GM21723 (cell line): ENCODE data around the gene STIM1.
"Not testable (repeated sequence)": the region's sequence is repeated elsewhere in the genome, so short reads cannot be mapped to it uniquely, and the experiment has no call there.

Experiments used
- ATAC-seq: cut with Tn5 transposase; IDR thresholded peaks from one replicate; pipeline ENCODE4 v1.9.1; 2021; ENCODE audit warnings: mild to moderate bottlenecking, moderate library complexity; ENCODE audit not compliant: unreplicated experiment

Gene STIM1

GRCh38 chr11:4016602-4017001 is 161.1 kb downstream of the STIM1 start:
- not testable (repeated sequence) for ATAC-seq

- ATAC-seq: no peak
Observed at GRCh38 chr11:4017129-4017528, 161.7 kb downstream of the STIM1 start.

GRCh38 chr11:4018641-4019040 is 163.2 kb downstream of the STIM1 start:
- no peak for ATAC-seq

- ATAC-seq: no peak
Observed at GRCh38 chr11:4019891-4020290, 164.4 kb downstream of the STIM1 start.

- no peak for ATAC-seq
Observed at GRCh38 chr11:4022669-4023068, 167.2 kb downstream of the STIM1 start.

- no peak for ATAC-seq
Observed at GRCh38 chr11:4025248-4025966, 169.9 kb downstream of the STIM1 start.

GRCh38 chr11:4025967-4026324 is 170.5 kb downstream of the STIM1 start:
- no peak for ATAC-seq

GRCh38 chr11:4026389-4026788 is 170.9 kb downstream of the STIM1 start:
- no peak for ATAC-seq

- ATAC-seq: no peak
Observed at GRCh38 chr11:4027746-4028145, 172.3 kb downstream of the STIM1 start.

- no peak for ATAC-seq
Observed at GRCh38 chr11:4030197-4030596, 174.7 kb downstream of the STIM1 start.

- no peak for ATAC-seq
Observed at GRCh38 chr11:4032097-4032496, 176.6 kb downstream of the STIM1 start.

GRCh38 chr11:4035985-4036384 is 180.5 kb downstream of the STIM1 start:
- ATAC-seq: no peak

- ATAC-seq: no peak
Observed at GRCh38 chr11:4039011-4039410, 183.5 kb downstream of the STIM1 start.

GRCh38 chr11:4040461-4040860 is 185.0 kb downstream of the STIM1 start:
- ATAC-seq: no peak

- no peak for ATAC-seq
Observed at GRCh38 chr11:4041731-4042391, 186.4 kb downstream of the STIM1 start.

- no peak for ATAC-seq
Observed at GRCh38 chr11:4044976-4045646, 189.6 kb downstream of the STIM1 start.

GRCh38 chr11:4048340-4048739 is 192.9 kb downstream of the STIM1 start:
- no peak for ATAC-seq

GRCh38 chr11:4049006-4049405 is 193.5 kb downstream of the STIM1 start:
- ATAC-seq: no peak

- ATAC-seq: no peak
Observed at GRCh38 chr11:4050138-4050537, 194.7 kb downstream of the STIM1 start.

GRCh38 chr11:4053200-4053599 is 197.7 kb downstream of the STIM1 start:
- ATAC-seq: not testable (repeated sequence)

- ATAC-seq: no peak
Observed at GRCh38 chr11:4054643-4055042, 199.2 kb downstream of the STIM1 start.

GRCh38 chr11:4059424-4059823 is 204.0 kb downstream of the STIM1 start:
- ATAC-seq: no peak
